Inflammatory macrophage (primary cell): ENCODE results near the gene MYO7B.

ENCODE experiments used
- DNase-seq, 2 donors: peaks; one replicate each; pipeline ENCODE4 v3.0.0-alpha.2; 2020 to 2022

MYO7B gene

DNA sequence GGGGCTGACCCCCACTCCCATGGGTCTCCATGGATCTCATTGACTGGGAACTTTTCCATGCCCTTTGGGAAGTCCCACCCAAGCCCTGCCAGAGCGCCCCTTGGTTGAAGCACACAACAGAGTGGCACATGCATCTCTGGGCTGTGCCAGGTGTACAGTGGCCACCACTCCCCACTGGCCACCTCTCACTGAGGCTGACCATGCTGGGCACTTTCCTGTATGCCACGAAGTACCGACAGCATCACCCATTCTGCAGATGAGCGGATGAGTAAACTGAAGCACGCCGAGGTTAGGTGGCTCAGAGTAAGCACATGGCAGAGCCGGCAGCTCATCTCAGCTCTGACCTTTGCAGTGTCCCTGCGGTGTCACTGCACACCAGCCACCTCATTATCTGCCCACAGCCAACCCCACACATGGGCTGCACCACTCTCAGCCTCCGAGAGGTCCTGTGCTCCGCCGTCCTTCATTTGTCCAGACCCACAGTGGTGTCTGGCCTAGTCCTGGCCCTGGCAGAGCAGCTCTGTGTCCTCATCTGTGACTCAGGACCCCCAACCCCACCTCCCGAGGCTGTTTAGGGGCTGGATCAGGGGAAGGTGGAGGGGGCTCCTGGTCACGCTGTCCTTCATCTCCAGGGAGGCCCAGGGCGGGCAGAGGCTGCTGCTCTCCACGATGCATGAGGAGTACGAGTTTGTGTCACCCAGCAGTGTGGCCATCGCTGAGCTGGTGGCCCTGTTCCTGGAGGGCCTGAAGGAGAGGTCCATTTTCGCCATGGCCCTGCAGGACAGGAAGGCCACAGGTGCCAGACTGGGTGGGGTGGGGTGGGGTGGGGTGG, 92.5 kb downstream of the MYO7B start:
- DNase-seq: no peak

DNA sequence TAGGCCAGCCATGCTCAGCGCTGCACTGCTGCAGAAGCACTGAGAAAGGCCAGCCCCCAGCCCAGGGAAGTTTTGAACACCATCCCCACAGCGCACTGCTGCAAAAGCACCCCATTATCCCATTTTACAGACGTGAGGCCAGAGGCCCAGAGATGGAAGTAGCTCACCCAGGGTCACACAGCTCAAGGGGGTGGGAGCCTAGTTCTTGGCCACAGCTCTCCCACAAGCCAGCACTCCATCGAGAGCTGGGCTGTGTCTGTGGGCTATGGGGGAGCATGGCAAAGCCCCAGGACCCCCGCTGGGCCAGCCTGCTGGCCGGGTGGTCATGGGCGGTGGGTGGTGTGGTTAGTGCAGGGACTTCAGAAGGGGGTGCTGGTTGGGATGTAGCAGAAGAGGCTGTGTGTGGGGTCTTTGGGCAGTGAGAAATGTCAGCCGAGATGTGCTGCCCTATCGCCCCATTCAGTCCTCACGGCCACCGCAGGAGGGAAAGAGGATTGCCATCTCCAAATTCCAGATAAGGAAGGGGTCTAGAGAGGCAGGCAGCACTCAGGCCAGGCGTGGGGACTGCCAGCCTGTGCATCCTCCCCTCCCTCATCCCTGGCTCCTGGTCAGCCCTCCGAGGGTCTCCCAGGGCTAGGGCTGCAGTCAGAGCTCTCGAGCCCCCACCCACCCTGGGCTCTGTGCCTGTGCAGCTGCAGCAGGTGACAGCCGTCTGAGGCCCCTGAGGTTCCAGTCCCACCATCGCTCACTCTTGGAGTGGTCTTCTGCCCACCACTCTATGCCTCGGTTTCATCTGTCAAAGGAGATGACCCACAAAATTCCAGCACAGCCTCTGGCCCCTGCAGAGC, 93.5 kb downstream of the MYO7B start:
- no peak for DNase-seq

DNA sequence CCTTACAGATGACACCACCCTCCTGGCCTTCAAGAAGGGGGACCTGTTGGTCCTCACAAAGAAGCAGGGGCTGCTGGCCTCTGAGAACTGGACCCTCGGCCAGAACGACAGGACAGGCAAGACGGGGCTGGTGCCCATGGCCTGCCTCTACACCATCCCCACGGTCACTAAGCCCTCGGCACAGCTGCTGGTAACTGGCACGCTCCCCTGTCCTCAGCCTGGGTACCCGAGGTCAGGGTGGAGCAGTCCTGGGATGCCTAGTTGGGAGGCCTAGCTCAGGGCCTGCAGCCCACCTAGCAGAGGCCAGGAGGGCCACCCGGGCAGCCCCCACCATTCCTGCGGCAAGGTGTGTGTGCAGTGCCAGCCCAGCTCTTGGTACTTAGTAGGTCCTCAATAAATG, 94.2 kb downstream of the MYO7B start:
- DNase-seq: no peak

DNA sequence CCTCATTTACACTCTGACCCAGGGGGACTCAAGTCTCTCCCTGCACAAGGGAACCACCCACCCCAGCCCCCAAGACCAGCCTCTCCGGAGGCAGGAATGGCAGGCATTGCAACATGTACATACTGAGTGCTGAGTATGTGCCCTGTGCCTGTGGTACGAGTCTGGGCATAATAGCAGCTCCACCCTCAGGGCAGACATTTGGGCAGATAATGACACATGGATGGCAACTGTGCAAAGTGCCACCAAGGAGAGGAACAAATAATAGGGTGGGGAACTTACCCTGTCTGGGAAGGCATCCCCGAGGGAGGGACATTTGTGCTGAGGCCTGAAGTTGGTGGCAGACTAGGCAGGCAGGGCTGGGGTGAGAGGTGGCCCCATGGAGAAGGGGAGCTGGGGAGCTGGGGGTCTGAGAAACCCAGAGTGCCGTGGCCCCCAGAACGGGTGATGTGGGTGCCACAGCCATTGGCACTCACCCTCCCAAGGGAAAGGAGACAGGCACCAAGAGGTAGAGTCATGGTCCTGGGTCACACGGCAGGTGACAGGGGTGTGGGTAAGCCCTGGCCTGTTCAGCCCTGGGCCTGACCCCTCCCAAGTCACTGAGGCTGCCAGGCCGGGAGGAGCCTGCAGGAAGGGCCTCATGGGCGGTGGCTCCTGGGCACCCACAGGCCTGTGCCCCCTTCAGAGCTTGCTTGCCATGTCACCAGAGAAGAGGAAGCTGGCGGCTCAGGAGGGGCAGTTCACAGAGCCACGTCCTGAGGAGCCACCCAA, 94.8 kb downstream of the MYO7B start:
- DNase-seq: peak; percentile 25 to 46

DNA sequence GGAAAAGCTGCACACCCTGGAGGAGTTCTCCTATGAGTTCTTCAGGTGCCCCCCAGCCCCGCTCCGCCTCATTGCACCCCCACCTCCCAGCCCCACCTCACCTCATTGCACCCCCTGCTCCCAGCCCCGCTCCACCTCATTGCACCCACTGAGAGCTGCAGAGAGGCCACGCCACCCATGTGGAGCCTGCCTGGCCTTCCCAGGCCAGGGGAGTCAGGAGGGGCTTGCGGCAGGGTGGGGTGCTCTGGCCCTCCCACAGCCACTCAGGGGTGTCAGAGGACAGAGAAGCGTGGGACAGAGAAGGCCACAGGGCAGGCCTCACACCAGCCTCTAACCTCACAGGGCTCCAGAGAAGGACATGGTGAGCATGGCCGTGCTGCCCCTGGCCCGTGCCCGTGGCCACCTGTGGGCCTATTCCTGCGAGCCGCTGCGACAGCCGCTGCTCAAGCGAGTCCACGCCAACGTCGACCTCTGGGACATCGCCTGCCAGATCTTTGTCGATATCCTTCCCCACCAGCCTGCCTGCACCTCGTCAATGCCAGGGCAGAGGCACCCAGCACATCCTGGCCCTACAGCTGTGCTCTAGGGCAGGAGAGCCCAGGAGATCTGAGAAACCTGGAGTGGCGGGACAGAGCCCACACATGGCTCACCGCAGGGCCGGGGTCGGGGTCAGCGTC, 95.5 kb downstream of the MYO7B start:
- no peak for DNase-seq

DNA sequence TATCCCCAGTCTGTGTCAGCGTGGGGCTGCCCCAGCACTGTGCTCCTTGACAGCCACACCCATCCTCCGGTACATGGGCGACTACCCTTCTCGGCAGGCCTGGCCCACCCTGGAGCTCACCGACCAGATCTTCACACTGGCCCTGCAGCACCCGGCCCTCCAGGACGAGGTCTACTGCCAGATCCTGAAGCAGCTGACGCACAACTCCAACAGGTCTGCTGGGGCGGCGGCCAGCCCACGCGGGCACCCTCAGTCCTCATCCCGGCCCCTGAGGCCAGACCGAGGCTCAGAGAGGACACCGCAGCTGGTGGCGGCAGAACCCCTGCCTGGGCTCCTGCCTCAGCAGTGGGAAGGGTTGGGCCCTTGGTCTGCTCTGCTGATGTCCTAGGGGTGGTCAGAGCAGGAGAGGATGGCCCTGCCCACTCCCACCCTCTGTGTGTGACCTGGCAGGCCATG, 96.1 kb downstream of the MYO7B start:
- DNase-seq: no peak

DNA sequence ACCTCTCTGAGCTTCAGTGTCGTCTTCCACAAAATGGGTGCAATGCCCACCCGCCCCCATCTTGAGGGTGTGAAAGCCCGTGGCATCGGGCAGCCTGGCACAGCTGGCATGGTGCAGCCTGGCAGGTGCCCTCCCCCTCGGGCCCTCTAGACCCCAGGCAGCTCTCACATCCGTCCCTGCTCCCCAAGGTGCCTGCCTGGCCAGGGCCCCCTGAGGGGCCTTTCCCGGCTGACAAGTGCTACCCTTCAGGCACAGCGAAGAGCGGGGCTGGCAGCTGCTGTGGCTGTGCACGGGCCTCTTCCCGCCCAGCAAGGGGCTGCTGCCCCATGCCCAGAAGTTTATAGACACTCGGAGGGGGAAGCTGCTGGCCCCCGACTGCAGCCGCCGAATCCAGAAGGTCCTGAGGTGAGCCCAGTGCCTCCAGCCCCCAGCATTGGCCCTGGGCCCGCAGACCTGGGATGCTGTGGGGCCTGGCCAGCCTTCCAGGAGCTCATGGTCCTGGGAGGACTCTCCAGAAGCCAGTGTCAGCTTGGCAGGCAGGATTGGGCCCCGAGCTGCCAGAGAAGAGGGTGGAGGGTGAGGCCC, 96.6 kb downstream of the MYO7B start:
- no peak for DNase-seq

DNA sequence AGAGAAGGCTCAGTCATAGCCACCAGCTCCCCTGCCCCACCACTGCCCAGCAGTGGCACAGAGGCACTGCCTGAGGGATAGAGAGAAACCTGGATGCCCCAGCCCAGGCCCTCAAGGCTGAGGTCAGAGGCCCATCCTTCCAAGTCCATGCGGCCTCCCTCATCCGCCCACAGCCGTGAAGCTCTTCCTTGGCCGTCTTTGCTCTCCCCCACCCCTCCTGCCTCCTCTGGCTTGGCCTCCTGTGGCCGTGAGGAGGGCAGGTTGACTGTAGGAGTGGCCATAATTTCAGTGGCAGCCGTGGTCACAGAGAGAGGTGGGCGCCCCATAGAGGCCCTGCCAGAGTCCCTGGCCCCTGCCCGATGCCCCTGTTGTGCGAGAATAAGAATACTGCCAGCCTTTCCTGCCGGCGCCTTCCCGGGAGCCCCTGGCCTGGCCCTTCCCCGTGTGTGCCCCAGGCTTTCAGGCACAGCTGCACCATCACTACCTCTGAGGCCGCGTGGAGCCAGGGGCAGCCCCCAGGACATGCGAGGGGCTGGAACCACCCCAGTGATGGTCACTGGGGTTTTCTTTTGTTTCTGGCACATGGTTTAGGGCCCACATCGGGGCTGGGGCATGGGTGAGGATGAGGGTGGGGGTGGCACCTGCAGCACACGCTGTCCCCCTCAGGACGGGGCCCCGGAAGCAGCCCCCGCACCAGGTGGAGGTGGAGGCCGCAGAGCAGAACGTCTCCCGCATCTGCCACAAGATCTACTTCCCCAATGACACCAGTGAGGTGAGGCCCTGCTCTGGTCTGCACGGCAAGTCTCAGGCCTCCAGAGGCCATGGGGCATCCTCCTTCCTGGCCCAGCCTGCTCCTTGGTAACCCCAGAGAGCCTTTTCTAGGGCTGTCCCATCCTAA, 97.4 kb downstream of the MYO7B start:
- no peak for DNase-seq

DNA sequence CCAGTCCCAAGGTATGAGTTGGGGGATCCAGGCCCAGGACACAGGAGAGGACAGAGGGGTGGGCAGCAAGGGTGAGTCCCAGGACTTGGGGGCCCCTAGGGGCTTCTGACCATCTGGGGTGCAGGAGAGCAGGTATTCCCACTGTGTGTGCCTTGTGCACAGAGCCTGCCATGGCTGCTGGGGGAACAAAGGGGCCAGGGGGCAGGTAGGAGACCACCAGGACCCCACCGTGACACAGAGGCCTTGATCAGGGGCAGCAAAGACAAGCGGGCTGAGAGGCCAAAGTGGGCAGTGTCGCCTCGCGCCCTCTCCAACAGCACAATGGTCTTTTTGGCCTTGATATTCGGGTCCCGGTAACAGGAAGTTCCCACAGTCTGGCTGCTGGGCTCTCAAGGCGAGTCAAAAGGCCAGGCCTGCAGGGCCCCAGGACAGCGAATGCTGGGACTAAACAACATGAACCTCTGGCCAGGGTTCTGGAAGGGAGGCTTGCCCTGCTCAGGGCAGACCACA, 98.1 kb downstream of the MYO7B start:
- no peak for DNase-seq

DNA sequence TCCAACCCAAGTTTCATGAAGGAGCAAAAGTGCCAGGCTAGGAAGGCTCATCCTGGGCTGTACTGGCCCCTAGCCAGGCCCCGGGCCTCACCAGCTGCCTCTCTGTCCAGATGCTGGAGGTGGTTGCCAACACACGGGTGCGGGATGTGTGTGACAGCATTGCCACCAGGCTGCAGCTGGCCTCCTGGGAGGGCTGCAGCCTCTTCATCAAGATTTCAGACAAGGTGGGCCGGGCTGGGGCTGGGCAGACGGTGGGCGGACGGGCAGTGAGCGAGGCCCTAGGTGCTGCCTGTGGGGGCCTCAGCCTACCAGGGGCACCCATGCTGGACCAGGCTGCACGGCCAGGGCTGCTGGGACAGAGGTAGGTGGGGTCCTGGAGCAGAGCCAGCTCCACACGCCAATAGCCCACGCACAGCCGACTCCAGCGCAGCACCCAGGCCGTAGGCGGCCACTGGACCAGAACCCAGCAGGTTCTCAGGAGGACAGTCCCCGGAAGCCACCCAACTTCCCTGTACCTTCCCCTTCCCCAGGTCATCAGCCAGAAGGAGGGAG, 98.7 kb downstream of the MYO7B start:
- no peak for DNase-seq

DNA sequence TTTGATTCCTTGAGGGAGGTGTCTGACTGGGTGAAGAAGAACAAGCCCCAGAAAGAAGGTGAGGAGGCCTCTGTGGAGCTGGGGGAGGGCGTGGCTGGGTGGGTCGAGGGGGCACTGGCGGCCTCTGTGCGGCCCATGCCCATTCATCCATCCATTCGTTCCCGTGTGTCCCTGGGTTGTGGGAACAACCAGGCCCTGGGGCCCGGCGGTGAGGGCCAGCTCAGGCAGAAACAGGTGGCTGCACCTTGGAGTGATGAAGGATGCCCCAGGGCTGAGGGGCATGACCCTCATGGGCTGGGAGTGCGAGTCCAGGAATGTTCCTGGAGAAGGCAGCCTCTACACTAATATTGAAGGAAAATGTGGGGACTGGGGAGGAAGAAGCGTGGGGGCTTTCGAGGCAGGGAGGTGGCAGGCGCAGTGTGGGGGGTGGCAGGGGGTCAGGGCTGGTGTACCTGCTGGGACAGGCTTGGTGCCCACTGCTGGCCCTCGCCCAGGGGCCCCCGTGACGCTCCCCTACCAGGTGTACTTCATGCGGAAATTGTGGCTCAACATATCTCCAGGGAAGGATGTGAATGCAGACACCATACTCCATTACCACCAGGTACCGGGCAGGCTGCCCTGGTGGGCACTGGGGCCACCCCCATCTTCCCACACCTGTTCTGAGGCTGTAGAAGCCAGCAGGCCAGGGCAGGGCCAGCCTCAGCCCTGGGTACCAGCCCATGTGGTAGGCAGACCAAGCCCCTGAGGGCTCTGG, 99.3 kb downstream of the MYO7B start:
- no peak for DNase-seq

DNA sequence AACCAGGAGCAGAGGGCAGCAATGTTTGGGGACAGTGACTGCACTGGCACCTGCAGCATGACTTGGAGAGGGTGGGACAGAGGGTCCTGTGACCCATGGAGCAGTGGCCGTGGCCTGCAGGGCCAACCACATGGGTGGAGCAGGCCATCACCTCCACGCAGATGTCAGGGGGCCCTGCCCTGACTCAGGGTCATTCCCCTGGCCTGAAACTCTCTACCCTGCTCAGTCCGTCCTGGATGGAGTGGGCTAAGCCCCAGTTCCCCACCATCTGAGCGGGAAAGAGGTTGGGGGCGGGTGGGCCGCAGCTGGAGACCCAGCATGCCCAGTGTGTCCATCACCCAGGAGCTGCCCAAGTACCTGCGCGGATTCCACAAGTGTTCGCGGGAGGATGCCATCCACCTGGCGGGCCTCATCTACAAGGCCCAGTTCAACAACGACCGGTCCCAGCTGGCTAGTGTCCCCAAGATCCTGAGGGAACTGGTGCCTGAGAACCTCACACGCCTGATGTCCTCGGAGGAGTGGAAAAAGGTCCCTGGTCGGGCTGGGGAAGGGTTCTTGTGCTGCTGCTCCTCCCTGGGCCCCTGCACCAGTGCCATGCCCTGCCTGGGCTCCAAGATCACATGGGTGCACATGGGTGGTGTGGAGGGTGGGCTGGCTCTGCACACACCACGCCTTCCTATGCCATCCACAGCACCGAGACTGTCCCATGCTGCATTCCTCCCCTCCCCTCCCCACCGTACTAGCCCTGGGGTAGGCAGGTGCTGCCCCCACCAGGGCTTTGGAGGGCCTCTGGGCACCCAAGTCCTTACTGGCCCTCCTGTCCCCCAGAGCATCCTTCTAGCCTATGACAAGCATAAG, 100.1 kb downstream of the MYO7B start:
- no peak for DNase-seq

DNA sequence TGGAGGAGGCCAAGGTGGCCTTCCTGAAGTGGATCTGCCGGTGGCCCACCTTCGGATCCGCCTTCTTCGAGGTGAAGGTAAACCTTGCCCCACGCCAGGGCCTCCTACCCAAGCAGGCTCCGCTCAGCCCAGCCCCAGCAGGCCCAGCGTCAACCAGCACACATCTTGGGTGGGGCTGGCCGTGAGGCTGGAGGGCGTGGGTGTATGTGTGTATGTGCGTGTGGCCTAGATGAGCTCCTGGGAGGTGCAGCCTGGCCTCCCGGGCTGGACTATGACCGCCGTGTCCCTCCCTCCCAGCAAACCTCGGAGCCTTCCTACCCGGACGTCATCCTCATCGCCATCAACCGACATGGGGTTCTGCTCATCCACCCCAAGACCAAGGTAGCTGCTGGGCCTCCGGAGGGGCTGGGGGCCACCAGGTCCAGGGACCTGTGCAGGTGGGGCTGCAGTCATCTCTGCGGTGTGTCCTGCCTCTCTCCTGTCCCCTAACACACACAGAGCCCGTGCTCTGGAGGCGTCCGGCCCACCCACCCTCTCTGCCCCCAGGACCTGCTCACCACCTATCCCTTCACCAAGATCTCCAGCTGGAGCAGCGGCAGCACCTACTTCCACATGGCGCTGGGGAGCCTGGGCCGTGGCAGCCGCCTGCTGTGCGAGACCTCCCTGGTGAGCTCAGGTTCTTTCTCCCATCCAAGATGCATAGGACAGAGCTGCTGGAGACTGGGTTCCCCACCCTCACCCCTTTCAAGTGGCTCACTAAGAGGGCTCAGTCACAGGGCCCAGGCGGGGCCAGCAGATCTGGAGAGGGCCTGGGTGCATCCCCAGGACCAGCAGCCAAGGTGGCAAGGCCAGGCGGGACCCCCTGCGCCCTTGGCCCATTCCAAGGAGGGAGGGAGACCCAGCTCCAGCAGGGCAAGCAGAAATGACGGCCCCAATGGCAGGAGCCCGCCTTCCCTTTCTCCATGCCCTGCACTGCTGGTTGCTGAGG, 101.1 kb downstream of the MYO7B start:
- DNase-seq: no peak

DNA sequence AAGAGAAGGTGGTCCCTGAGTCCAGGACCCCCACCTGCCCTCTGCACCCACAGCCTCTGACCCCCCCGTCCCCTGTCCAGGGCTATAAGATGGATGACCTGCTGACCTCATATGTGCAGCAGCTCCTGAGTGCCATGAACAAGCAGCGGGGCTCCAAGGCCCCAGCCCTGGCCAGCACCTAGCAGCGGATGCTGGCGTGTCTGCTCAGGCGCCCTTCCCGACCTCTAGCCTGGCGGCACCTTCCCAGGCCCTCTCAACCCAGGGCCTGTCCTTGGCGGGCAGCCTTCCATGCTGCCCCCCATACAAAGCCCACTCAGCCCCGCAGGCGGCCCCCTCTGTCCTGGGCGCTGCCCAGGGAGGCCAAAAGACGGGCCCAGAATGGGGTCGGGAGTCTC, 101.8 kb downstream of the MYO7B start:
- DNase-seq: no peak

DNA sequence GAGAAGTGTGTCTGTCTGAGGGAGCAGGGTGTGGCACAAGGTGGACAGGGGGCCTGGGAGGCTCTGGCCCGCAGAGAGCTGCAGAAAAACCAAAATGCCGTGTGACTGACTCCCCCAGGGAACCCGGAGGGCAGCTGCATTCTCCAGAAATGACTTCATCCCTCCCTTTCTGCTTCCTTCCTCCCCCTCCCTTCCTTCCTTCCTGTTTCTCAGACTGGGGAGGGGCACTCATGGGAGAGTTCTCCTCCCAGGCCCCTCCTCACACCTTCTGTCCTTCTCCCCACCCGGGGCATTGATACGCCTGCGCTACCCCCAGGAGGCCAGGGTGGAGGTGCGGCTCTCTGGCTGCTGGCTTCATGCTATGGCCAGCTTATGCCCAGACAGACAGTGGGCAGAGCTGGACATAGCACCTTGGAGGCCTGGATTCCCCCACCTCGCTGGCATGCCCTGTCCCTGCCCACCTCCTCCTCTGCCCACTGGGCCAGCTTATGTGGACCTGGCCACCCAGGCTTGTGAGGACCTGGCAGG, 102.3 kb downstream of the MYO7B start:
- DNase-seq: peak; percentile 43 to 49

DNA sequence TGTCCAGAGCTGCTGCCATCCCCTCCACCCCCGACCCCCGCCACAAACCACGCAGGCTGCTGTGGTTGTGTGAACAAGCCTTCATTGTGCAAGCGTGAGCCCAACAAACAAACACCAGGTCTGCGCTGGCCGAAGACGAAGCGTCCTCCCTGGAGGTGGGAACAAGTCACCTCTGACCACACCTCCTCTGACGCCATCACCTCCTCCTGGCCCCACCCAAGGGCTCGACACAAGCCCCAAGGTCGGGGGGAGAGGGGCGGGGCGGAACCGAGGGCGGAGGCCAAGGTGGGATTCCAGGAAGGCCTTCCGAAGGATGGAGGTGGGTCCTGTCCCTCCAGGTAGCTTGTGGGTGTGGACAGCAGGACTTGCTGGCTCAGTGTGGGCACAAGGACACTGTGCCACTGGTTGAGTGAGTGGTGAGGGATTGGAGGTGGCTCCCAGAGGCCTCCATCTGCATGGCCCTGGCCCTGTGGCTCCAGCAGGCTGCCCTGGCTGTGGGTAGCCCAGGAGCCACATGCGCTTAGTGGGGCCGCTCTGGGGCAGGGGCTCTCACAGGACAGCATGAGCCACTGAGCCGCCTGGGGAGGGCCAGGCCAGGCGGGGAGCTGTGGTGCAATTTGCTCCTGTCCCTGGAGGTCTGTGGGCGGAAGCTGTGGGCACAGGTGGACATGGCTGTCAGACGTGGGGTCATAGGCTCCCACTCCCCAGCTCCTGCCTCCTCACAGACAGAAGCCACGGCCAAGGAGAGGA, 103.1 kb downstream of the MYO7B start:
- no peak for DNase-seq
